ENCODE data around the gene TMEM221. TPM values are rescaled to one million over a fixed set of nuclear protein-coding genes. Genes with fewer than 3 reads are reported as not detected.
A peak's percentile ranks its signal among the peaks of the same experiment; 100 is the strongest.

The TMEM221 gene
- total RNA-seq, 2 donors from 2014 or later = 3.5 to 4.8 TPM

- H3K36me3 ChIP-seq (ENCODE audit: control insufficient read depth, insufficient read depth, low read length) = peaks cover 4% of the 10 kb centered on the region
- no peak overlapping the region for H3K4me3 Mint-ChIP-seq
- no peak for TF ChIP-seq CTCF (conservative IDR thresholded peaks at IDR 0.05)
- H3K27me3 Mint-ChIP-seq (ENCODE audit: insufficient read depth) = peaks cover 2% of the 10 kb centered on the region
- H3K4me3 ChIP-seq (ENCODE audit: low read length) = no peak overlapping the region
- peaks cover 6% of the 10 kb centered on the region for H3K36me3 Mint-ChIP-seq (ENCODE audit: low read depth)
- H3K4me1 Mint-ChIP-seq = no peaks in the 10 kb centered on the region
- no peak overlapping the region for H3K27ac ChIP-seq (ENCODE audit: low read depth, low read length)
- no peak for DNase-seq
- no peak overlapping the region for H3K27ac Mint-ChIP-seq
- H3K9me3 Mint-ChIP-seq = no peaks in the 10 kb centered on the region
- no peaks in the 10 kb centered on the region for H3K9me3 ChIP-seq (ENCODE audit: control insufficient read depth, low read length)
- no peak overlapping the region for H3K9ac ChIP-seq (ENCODE audit: extremely low read depth, low read length, poor library complexity, severe bottlenecking)
- no peaks in the 10 kb centered on the region for H3K4me1 ChIP-seq (ENCODE audit: control insufficient read depth, insufficient read depth, low read length)
- WGBS, 2 experiments (ENCODE audit: insufficient coverage in 1 of 2, insufficient read length in 1 of 2) = 87 to 93% methylated on average over 7 of the region's 7 CpGs
- H3K27me3 ChIP-seq (ENCODE audit: control insufficient read depth, insufficient read depth, low read length, poor library complexity, severe bottlenecking) = no peaks in the 10 kb centered on the region
Observed at GRCh38 chr19:17431417-17431816, 17.1 kb downstream of the TMEM221 start.

- no peaks in the 10 kb centered on the region for H3K9me3 ChIP-seq (ENCODE audit: control insufficient read depth, low read length)
- TF ChIP-seq CTCF (conservative IDR thresholded peaks at IDR 0.05) = no peak
- no peak overlapping the region for H3K4me3 ChIP-seq (ENCODE audit: low read length)
- WGBS, 2 experiments (ENCODE audit: insufficient coverage in 1 of 2, insufficient read length in 1 of 2) = 91% methylated on average over 13 to 17 of the region's 17 CpGs
- no peak overlapping the region for H3K27ac Mint-ChIP-seq
- H3K27ac ChIP-seq (ENCODE audit: low read depth, low read length) = no peak overlapping the region
- no peaks in the 10 kb centered on the region for H3K4me1 ChIP-seq (ENCODE audit: control insufficient read depth, insufficient read depth, low read length)
- no peaks in the 10 kb centered on the region for H3K36me3 ChIP-seq (ENCODE audit: control insufficient read depth, insufficient read depth, low read length)
- peaks cover 2% of the 10 kb centered on the region for H3K27me3 Mint-ChIP-seq (ENCODE audit: insufficient read depth)
- no peak overlapping the region for H3K4me3 Mint-ChIP-seq
- no peaks in the 10 kb centered on the region for H3K27me3 ChIP-seq (ENCODE audit: control insufficient read depth, insufficient read depth, low read length, poor library complexity, severe bottlenecking)
- no peaks in the 10 kb centered on the region for H3K9me3 Mint-ChIP-seq
- DNase-seq = no peak
- H3K36me3 Mint-ChIP-seq (ENCODE audit: low read depth) = no peaks in the 10 kb centered on the region
- H3K4me1 Mint-ChIP-seq = peaks cover 1% of the 10 kb centered on the region
- H3K9ac ChIP-seq (ENCODE audit: extremely low read depth, low read length, poor library complexity, severe bottlenecking) = no peak overlapping the region
Observed at GRCh38 chr19:17429641-17430113, 18.8 kb downstream of the TMEM221 start.

- Mint-ChIP-seq H3K36me3 (ENCODE audit: low read depth) (peaks cover 10% of the 10 kb centered on the region), H3K27me3 (ENCODE audit: insufficient read depth) (no peaks in the 10 kb centered on the region), H3K9me3 (no peaks in the 10 kb centered on the region), H3K27ac (peak overlapping the region; percentile 48), H3K4me1 (peaks cover 6% of the 10 kb centered on the region), H3K4me3 (peak overlapping the region; percentile 44)
- H3K4me1 ChIP-seq (ENCODE audit: control insufficient read depth, insufficient read depth, low read length) = no peaks in the 10 kb centered on the region
- DNase-seq = peak; percentile 96
- no peak overlapping the region for H3K9ac ChIP-seq (ENCODE audit: extremely low read depth, low read length, poor library complexity, severe bottlenecking)
- no peak overlapping the region for H3K4me3 ChIP-seq (ENCODE audit: low read length)
- H3K9me3 ChIP-seq (ENCODE audit: control insufficient read depth, low read length) = no peaks in the 10 kb centered on the region
- no peaks in the 10 kb centered on the region for H3K27me3 ChIP-seq (ENCODE audit: control insufficient read depth, insufficient read depth, low read length, poor library complexity, severe bottlenecking)
- TF ChIP-seq CTCF (conservative IDR thresholded peaks at IDR 0.05) = peak; percentile 76
- peaks cover 4% of the 10 kb centered on the region for H3K36me3 ChIP-seq (ENCODE audit: control insufficient read depth, insufficient read depth, low read length)
- no peak overlapping the region for H3K27ac ChIP-seq (ENCODE audit: low read depth, low read length)
- WGBS, 2 experiments (ENCODE audit: insufficient coverage in 1 of 2, insufficient read length in 1 of 2) = 13 to 23% methylated on average over 4 to 27 of the region's 27 CpGs
Observed at GRCh38 chr19:17424743-17425365, 23.6 kb downstream of the TMEM221 start.
